Measurements from ENCODE around the gene KIRREL1.

Gene KIRREL1

DNA sequence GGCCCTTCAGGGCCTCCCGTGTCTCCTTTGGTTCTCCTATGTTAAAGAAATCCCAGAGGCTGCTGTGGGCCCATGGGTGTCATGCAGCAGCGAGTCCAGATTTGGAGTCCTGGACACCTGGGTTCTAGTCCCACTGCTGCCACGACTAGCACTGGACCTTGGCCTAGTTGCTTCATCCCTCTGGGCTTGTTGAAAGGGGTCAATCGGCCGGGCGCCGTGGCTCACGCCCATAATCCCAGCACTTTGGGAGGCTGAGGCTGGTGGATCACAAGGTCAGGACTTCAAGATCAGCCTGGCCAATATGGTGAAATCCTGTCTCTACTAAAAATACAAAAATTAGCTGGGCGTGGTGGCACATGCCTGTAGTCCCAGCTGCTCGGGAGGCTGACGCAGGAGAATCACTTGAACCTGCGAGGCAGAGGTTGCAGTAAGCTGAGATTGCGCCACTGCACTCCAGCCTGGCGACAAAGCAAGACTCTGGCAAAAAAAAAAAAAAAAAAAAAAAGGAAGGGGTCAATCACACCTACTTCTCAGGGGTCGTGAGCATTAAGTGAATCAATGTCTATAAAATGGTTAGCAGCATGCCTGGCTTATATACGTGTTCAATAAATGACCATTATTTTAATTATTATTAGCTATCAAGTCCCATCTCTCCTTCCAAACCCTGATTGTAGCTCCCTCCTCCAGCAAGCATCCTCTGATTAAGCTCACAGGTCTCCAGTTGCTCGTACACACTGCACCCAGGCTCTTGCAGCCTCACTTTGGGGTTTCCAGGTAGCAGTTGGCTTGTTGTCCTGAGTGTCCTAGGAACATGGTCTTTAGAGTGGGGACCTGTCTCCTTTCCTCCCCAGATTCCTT lies 43.8 kb downstream of the KIRREL1 start:
- no peak for DNase-seq

DNA sequence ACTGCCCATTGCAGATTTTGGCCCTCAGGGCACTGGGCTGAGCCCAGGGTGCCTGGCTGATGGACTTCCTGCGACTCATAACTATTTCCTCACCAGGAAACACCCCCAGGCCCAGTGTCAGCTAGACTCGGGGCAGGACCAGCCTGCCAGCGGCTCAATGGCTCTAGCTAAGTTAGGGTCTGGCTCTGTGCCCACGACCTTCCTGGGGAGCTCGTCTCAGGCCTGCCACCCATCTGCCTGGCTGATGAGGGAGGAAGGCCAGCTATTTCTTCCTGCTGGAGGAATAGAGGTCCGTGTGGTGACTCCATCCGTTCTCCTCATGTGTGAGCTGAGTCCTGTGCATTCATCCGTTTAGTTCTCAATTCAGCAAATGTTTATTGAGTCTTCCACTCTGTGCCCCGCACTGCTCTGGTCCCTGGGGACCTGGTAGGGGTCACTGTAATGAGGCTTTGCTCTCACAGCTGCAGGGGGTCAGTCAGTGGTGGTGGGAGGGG lies 44.5 kb downstream of the KIRREL1 start:
- DNase-seq, result peak; percentile 64

DNA sequence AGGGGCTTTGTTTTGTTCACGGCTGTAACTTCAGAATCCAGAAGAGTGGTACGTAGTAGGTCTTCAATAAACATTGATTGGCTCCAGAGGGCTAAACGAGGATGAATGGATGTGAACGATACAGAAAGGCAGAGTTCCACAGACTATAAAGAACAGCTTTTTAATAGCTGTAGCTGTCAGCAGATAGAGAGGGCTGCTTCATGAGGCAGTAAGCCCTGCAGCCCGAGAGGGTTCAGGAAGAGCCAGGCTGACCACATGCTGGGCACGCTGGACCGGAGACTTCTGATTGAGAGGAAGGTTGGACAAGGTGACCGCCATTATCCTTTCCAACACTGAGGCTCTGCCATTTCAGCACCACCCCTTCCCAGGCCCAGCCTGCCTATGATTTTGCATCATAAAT lies 45.3 kb downstream of the KIRREL1 start:
- DNase-seq, result no peak

DNA sequence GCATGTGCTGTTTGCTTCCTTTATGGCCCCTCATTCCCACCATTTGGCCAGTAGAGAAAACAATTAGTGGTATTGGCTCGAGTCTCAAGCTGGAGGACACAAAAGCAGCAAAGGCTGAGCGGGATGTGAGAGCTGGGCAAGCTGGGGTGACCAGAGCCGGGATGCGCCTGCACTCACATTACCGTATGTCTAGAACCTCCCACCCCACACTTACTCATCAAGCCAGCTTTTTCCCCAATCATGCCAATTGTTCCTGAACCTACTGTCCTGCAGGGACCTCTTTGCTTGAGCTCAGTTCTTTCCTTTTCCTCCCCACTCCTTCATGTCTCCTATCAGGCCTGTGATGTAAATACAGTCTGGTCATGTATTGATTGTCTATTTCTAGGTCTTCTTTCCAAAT lies 45.9 kb downstream of the KIRREL1 start:
- no peak for DNase-seq

DNA sequence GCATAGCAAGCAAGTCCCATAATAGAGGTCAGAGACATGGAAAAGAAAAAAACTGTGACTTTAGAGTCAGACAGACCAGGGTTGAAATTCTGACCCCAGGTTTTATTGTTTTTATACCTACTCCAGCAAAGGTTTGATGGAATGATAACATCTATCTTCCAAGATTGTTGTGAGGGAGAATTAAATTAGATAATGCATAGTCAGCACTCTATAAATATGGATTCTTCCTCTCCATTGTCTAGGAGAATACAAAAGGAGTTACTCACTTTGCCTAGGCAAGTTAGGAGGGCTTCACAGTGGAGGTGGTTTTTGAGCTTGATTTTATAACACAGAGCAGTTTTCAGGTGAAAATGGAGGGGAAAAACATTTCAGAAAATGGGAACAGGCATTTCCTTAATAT lies 46.9 kb downstream of the KIRREL1 start:
- no peak for DNase-seq

DNA sequence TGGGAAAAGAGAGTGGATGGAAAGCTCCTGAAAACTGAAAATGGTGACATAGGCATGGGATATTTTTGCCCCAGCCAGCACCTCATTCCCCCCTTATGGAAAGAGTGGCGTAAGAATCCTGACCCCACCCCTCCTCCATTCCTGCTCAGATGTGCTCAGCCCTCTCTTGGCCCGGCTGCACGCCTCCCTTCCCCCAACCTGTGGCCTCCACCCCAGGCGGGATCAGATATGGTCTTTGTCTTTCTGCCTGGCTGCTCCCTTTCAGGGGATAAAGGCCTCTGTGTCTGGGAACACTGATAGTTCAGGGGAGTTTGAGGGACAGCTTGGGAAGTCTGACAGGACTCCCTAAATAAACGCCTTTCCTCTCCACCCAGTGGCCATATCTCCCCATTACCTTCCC lies 49.8 kb downstream of the KIRREL1 start:
- DNase-seq, result no peak

DNA sequence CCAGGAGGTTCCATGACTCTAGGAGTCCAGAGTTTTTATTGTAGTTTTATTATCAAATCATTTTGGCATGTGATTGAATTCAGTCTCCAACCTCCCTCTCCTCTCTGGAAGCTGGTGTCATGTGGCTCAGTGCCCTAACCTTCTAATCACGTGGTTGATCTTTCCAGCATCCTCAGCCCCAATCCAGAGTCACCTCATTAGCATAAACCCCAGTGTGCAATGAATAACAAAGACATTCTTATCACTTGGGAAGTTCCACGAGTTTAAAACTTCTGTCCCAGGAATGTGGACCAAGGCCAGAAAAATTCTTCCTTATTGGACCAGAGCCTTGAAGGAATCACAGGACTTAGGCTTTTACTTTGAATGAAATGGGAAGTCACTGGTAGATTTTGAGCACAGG lies 52.2 kb downstream of the KIRREL1 start:
- no peak for DNase-seq

DNA sequence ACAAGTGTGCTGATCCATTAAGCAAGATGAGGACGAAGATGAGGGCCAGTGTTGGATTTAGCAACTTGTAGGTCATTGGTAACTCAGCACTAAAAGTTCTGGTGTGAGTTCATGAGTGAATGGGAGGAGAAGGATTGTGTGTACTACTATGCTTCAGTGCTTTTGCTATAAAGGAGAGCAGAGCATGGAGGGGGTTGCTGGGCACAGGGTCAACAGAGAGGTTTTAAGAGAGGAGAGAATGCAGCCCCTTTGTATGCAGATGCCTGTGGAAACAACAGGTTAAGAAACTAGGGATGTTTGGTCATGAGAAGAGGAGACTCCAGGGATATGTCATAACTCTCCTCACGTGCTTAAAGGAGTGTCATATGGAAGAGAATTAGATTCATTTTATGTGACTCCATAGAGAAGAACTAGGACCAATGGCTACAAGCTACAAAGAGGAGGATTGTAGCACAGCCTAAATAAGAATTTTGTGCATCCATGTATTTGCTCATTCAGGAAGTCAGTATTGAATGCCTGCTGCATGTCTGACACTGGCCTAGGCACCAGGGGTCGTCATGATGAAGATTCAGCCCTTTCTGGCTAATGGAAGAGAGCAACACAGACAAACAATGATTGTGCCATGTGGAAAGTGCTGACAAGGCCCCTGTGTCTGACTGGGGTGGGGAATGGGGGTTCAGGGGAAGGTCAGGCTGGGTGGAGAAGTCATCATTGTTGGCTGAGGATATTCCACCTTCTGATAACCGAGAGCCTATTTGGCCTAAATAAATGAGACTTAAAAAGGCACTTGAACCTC lies 53.5 kb downstream of the KIRREL1 start:
- DNase-seq, result peak; percentile 59

DNA sequence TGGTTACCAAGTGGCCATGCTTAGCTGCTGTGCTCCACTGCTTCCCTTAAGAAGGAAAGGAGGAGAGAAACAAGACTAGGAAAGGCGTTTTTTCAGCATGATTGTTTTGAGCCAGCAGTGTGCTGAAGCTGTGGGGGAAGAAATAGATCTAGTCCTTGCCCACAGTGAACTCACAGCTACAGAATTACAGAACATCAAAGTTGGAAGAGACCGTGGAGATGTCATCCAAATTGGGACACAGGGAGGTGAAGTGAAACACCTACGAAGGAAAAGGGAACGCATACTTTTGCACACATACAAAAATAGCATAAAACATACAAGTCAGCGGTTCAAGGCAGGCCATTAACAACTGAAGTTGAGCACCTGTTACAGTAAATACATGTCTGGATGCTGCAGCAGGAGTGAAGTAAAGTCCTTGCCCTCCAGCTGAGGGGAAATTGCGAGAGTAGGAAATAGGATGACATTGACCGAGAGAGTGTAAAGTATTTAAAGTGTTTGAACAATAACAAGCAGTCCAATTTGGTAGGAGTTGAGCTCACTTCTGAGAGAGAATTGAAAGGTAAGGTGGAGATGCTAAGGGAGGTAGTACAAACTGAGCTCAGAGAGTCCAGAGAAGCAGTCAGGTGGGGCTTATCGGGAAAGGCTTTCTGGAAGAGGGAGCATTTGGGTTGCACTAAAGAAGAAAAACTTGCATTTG lies 55.1 kb downstream of the KIRREL1 start:
- DNase-seq, result peak; percentile 63

DNA sequence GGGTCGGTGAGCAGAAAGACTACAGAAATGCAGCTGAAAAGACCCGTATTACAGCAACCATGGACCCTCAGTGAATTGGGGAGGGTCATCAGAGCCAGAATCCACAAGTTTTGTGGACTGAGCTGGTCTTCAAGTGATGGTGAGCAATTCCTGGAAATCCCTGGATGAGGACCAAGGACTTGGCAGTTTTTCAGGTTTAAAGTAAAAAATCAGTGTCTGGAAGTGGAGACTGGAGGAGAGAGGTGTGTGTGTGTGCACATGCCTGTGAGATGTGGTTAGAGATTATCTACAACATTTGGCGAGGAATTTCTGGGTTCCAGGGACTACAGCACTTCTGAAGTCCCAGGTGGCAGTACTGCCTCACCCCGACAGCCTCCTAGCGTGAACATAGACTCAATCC lies 56.4 kb downstream of the KIRREL1 start:
- DNase-seq, result no peak

DNA sequence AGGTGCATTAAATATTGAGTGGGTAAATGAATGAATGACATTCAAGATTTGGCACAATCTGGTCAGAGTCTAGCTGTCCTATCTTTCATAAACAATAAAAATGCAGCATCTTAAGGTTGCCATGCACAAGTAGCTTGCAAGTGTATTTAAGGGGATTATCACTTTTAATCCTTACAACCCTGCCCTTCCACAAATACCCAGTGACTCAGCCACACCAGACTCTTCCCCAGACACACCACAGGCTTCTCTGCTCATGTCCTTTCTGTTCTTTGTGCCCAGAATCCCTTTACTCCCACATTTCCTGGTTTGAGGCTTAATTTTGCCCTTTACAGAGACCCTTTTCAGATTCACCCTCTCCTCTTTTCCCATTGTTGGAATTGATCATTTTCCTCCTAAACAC lies 59.8 kb downstream of the KIRREL1 start:
- DNase-seq, result no peak

DNA sequence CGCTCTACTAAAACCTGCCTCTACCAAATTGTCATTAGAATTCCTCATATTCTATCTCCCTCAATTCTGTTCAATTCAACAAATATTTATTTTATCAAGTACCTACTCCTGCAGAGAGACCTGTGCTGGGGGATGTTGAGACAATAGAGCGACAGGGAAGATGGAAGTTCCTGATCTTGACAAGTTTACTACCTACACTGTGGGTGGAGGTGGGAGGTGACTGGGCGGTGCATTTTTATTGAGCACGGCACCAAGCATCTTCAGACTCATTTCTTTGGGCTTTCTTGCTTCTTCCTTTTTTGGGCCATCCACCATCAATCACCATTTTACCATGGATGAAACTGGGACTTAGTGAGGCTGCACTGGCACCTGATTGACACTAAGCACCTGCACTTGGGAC lies 61.3 kb downstream of the KIRREL1 start:
- no peak for DNase-seq

DNA sequence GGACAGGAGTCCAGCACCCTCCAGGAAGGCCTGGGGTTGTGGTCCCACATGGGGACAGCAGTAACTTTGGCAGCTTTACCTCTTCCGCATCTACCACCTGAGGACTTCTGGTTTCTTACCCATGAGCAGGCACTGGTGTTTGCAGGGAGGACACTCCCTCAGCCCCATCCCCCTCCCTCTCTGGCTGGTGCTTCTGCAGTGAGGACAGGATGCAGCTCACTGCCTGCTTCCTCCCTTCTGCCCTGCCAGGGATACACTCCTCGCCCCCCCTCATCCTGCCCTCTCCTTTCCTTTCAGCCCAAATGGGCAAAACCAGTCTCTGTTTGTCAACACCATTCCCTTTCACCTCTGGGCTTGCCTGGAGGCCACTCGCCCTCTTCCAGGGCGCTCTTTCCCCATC lies 62.4 kb downstream of the KIRREL1 start:
- peak; percentile 65 for DNase-seq

DNA sequence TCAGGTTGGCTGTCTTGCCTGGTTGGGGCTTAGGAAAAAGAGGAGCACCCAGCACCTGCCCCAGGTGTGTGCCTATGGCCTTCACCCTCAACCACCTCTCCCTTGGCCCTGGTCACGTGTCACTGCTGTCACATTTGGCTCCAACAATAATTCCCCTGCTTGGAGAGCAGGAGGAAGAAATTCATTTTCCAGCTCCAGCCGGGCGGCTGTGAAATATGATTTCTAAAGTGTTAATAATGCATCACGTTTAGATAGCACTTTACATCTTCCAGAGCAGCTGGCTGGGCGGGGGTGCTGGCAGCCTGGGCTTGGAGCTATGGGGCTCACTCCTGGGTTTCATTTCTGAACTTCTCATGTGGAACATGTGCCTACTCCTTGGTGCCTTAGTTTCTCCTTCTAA lies 63.1 kb downstream of the KIRREL1 start:
- DNase-seq, result no peak

DNA sequence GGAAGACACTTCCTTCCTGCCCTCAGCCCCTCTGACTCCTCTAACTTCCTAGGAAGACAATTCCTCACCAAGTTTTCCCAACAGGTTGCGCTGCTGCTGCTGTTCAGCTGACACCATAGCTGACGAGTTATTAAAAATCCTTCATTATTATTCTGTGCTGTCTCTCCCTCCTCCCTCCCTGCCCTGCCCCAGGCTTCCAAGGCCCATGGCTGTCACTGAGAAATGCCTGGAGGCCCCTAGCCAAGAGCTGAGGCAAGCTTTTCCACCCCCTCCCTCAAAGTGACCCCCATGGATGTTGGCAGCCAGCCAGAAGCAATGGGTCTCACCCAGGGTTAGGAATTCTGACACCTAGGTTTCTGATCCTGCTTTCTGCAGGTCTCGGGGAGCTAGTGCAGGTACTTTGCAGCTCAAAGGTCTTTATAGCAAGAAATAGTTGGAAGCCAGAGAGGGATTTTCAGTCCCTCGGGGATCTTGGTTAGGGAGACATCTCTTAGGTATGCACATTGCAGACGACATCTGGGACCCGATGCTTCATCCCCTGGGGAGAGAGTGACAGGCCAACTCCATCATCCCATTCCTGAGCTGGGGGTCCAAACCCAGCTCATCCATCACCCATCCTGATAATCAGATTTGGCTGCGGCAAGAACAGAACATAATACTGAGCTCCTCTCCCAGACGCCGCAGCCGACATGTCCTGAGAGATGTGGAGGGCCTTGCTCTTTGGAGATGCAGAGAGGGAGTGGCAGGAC lies 65.0 kb downstream of the KIRREL1 start:
- no peak for DNase-seq

DNA sequence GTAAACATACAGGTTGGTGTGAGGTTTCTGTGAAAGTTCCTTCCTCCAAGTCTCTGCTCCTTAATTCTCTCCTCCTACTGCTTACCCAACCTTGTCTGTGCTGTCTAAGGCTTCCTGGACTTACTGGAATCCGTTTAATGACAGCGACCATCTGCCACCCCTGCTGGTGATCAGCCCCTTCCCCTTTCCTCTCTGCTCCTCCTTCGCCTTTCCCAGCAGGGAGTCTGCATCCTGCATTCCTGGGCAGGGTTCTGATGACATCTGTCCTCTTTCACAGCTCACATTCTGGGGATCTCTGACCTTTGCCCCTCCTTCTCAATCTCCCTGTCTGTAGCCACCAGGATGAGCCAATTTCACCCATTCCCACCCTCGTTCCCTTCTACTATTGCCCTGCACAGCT lies 66.5 kb downstream of the KIRREL1 start:
- no peak for DNase-seq

DNA sequence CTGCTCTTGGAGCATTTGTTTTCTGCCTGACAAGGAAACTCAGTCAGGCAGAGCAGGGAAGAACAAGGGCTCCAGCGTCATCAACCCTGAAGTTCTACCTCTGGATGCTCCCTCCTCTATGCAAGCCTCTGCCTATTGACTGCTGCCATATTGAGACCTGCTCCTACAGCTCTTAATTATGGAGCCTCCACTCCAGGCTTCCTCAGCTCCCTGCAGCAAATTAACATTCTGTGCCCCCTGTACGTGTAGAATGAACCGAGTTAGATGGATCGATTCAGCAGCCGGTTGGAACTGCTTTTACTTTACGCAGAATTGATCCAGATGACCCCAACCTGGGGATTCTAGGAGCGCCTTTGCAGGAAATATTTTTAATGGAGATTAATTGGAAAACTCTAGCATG lies 68.7 kb downstream of the KIRREL1 start:
- no peak for DNase-seq

DNA sequence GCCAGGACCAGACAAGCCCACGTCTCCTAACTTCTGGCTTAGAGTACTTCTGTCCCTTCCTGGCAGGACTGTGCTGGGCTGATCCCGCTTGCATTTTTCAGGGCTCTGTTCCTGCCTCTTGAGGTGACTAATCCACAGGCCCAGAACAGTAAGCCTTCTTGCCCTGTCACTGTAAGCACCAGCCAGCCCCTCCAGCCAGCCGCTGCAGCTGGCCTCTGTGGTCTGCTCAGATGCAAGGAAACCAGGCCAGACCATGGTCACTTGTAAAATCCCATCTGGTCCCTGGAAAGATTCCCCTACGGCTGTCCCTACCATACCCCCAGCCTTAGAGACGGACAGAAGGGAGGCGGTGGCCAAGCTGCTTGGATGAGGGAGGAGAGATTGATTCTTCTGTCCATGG lies 74.2 kb downstream of the KIRREL1 start:
- DNase-seq, result no peak

DNA sequence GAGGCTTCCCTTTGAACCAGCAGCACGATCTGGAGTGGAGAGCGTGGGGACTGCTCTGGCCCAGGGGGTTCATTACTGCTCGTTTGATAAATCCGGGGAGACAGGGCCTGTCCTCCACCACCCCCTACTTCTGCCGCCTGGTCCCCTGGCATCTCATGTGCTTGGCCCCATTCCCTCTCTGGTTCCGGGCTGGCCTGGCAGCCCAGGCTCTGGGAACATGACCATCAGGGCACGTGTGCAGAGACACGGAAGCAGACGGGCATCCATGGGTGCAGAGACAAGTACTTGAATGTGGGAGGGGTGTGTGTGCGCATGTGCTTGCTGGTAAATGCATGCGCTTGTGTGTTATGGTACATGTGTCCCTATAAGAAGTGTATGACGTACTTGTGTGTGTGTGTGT lies 75.5 kb downstream of the KIRREL1 start:
- DNase-seq, result no peak

DNA sequence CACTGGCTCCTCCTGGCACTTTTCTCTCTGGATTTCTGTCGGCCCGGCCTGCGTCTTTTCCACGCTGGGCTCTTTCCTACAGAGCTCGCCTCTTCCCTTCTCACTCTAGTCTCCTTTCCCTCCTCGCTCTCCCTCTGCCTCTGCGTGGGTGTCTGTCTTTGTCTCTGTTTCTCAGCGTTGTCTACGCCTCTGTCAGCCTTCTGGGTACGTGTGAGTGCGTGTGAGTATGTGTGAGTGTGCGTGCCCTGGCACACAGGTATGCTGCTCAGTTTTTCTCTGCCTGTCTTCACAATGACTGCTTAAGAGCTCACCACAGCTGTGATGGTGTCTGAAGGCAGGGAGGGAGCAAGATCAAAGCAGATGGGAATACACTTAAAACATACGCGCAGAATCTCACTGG lies 77.7 kb downstream of the KIRREL1 start:
- no peak for DNase-seq

DNA sequence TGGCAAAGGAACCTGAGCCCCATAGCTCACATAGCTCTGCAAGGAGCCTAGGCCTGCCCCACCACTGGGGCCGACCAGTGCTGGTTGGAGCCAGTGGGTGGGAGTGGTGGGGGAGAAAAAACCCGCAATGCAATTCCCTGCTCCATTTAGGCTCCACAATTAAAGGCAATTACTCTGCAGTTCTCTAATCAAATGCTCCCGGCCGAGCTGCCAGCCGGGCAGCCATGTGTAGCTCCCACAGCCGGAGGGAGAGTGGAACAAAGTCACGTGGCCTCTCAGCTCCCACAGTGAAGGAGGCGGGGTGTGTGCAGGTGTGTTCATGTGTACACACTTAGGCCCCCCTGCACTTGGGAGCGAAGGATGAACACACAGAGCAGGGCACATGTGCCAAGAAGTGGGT lies 81.6 kb downstream of the KIRREL1 start:
- DNase-seq, result peak; percentile 28

DNA sequence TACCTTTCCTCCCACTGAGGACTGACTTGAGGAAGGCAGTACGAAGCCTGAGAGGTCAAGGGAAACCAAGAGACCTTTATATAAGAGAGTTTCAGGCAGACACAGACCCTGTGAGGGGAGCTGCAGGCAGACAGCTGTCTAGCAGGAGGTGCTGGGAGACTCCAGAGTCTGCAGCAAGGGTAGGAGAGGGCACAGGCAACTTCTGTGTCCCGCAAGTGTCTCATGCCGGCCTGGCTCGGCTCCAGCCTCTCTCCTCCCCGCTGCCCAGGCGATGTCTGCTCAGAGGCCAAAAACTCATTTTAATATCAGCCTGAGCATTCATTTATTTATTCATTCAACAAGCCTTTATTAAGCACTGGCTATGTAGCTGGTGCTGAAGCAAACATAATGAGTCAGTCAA lies 83.0 kb downstream of the KIRREL1 start:
- DNase-seq, result no peak
